HG02938 (cell line): ENCODE results near the gene LRRC26.

Source experiments
- ATAC-seq: cut with Tn5 transposase; IDR thresholded peaks from one replicate; pipeline ENCODE4 v1.9.1; 2021; ENCODE audit warnings: mild to moderate bottlenecking, moderate library complexity; ENCODE audit not compliant: unreplicated experiment

The LRRC26 gene

DNA sequence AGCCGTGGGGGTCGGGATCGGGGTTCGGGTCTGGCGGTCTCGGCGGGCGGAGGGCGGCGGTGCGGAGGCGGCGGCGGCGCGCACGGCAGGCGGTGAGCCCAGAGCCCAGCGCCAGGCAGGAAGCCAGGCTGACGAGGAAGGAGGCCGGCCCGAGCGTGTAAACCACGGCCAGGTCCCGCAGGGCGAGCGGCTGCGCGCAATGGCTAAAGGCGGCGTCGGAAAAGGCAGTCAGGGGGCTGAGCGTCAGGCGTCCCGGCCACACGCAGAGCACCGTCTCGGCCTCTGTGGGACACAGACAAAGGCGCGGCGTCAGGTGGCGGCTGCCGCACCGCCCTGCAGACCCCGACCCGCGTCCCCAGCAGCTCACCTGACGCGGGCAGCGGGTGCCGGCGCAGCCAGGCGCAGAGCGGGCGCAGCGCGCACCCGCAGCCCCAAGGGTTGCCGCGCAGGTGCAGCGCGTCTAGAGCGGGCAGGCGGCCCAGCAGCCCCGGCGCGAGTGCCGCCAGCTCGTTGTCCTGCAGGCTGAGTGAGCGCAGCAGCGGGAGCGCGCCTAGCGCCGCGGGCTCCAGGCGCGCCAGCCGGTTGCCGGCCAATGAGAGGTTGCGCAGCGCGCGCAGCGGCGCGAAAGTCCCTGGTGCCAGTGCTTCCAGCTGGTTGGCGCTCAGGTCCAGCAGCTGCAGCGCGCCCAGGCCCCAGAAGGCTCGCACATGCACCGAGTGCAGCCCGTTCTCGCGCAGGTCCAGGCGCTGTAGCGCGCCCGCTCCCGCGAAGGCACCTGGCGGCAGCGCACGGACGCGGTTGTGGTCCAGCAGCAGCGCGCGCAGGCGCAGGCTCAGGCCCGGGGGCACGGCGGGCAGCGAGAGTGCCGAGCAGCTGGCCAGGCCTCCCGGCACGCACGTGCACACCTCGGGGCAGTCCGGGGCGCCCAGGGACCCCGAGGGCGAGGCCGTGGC is 671 bp downstream of the LRRC26 start:
- no peak for ATAC-seq

DNA sequence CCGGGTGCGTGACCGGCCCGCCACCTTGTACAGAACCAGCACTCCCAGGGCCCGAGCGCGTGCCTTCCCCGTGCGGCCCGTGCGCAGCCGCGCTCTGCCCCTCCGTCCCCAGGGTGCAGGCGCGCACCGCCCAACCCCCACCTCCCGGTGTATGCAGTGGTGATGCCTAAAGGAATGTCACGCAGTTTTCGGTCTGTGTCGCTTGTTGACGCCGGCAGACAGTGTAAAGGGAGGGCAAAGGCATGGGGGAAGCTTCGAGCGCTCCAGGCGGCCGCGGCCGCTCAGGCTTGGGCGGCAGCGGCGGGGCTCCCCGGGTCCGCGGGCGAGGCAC is 1.3 kb downstream of the LRRC26 start:
- no peak for ATAC-seq

DNA sequence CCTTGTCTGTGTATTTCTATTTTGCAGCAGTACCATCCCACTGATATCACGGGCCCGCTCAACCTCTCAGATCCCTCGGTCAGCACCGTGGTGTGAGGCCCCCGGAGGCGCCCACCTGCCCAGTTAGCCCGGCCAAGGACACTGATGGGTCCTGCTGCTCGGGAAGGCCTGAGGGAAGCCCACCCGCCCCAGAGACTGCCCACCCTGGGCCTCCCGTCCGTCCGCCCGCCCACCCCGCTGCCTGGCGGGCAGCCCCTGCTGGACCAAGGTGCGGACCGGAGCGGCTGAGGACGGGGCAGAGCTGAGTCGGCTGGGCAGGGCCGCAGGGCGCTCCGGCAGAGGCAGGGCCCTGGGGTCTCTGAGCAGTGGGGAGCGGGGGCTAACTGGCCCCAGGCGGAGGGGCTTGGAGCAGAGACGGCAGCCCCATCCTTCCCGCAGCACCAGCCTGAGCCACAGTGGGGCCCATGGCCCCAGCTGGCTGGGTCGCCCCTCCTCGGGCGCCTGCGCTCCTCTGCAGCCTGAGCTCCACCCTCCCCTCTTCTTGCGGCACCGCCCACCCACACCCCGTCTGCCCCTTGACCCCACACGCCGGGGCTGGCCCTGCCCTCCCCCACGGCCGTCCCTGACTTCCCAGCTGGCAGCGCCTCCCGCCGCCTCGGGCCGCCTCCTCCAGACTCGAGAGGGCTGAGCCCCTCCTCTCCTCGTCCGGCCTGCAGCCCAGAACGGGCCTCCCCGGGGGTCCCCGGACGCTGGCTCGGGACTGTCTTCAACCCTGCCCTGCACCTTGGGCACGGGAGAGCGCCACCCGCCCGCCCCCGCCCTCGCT is 1.9 kb downstream of the LRRC26 start:
- ATAC-seq = no peak

DNA sequence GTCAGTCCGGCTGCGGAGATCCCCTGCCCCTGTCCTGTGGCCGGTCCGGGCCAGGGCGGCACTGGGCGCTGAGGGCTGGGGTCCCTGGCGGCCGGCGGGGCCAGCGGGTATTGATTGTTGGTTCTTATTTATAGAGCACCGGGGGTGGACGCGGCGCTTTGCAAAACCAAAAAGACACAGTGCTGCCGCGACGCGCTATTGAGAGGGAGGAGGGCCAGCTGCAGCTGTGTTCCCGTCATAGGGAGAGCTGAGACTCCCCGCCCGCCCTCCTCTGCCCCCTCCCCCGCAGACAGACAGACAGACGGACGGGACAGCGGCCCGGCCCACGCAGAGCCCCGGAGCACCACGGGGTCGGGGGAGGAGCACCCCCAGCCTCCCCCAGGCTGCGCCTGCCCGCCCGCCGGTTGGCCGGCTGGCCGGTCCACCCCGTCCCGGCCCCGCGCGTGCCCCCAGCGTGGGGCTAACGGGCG is 2.5 kb downstream of the LRRC26 start:
- no peak for ATAC-seq

DNA sequence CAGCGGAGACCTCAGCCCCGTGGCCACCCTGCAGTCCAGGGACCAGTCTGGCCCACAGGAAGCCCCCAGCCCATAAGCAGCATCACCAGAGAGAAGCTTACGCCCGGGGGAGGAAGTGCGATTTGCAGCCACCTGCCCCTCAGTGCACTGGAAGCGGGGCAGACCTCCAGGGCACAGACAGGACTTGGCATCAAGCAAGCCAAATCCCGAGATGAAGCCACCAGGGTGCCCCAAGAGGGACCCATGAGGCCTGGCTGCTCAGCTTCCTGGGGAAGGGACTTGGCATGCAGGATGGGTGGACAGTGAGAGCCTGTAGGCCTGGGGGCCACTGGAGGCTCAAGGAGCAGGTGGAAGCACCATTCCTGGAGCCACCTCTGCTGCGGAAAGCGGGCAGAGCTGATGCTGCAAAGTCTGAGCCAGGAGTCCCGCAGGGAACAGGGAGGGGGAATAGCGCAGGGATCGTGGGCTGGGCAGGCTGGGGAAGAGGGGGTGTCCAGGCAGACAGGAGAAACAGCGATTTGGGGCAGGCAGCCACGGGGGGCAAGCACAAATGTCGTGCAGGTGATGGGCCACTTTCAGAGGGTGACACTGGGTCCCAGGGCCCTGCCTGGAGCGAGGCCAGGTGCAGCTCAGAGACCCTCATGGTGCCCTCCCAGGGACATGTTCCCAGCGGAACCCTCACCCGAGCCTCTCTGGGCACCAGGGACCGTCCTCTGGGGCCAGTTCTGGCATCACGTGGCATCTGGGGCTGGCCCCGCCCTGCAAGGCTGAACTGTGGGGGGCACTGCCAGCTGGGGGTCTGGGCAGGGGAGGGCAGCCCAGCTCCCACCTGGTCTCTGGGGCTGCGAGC is 3.2 kb downstream of the LRRC26 start:
- ATAC-seq = no peak

DNA sequence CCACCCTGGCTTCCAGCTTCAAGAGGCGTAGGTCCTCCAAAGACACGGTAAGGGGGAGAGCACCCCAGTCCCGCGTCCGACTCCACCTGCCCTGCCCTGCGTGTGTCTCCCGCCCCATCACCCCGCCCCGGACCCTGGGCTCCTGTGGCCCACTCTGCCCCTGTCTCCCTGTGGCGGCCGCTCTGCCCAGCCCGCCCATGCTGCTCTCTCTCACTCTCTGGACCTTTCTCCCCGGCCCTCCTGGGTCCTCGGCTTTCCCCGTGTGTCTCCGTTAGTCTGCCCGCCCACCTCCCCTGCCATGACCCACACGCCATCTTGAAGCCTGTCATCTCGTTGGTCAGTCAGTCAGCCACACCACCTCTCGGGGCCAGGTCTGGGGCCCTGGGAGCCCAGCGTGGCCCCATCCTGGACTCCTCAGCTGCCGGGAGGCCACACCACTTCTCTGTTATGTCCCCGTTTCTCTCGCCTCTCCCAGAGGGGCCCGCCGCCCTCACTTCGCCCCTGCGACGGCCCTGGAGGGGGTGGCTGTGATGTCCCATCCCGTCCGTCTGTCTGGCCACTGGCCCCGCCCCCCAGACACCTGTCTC is 4.5 kb downstream of the LRRC26 start:
- no peak for ATAC-seq

DNA sequence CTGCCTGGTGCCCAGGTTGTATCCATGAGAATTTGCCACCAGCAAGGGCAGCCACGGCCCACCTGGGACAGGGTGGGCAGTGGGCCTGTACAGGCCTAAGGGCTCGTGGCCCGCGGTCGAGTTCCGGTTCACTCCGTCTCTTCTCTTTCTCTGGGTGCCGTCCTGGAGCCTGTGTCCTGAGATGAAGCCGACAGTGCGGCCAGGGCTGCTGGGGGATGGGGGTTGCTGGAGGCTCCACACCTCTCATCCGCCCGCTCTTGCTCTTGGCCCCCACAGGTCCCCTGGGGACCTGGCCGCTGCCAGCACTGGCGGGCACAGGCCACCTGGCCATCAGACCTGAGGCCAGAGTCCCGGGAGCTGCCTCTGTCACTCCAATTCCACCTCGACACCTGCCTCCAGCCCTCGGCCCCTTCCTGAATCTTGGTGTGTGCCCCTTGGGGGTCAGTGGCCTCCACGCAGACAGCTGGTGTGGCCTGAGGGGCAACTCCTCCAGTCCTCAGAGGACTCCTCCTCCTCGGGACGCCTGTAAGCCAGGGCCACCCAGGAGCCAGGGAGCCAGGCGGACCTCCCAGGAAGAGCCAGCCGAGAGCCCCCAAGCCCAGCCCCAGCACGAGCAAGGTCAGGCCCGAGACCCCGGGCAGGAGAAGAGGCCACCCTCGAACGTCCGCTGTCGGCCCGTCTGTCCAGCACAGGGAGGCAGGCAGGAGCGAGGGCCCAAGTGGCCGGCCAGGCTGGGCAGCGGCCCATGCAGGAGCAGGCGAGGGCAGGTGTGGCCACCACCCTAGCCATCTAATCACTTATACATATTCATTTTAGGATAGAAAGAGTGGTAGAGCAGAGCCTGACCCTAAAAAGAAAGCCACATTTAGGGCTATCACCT is 5.2 kb downstream of the LRRC26 start:
- ATAC-seq = no peak

DNA sequence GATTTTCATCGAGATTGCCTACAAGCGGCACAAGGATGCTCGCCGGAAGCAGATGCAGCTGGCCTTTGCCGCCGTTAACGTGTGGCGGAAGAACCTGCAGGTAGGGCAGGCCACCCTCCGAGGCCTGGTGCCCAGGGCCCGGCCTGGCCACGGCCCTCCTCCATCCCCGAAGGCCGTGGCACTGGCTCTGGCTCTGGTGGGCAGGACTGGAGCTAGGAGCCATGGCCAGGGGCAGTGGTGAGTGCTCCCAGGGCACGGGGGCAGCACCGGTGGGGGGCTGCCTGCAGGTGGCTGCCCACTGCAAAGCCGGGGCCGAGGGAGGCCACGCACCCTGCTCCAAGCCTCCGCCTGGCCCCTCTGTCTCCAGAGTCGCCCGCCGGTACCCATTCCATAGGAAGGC is 6.0 kb downstream of the LRRC26 start:
- no peak for ATAC-seq

DNA sequence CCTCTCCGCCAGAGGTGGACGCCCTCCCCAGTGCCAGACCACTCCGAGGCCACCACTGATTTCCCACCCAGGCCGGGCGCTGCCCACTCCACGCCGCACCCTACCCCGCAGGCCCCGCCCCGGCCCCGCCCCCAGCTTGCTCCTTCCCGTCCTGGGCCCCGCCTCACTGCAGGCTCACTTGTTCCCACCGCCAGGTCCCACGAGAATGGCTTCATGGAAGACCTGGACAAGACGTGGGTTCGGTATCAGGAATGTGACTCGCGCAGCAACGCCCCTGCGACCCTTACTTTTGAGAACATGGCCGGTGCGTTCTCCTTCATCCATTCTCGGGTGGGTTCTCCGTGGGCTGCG is 6.5 kb downstream of the LRRC26 start:
- ATAC-seq = no peak

DNA sequence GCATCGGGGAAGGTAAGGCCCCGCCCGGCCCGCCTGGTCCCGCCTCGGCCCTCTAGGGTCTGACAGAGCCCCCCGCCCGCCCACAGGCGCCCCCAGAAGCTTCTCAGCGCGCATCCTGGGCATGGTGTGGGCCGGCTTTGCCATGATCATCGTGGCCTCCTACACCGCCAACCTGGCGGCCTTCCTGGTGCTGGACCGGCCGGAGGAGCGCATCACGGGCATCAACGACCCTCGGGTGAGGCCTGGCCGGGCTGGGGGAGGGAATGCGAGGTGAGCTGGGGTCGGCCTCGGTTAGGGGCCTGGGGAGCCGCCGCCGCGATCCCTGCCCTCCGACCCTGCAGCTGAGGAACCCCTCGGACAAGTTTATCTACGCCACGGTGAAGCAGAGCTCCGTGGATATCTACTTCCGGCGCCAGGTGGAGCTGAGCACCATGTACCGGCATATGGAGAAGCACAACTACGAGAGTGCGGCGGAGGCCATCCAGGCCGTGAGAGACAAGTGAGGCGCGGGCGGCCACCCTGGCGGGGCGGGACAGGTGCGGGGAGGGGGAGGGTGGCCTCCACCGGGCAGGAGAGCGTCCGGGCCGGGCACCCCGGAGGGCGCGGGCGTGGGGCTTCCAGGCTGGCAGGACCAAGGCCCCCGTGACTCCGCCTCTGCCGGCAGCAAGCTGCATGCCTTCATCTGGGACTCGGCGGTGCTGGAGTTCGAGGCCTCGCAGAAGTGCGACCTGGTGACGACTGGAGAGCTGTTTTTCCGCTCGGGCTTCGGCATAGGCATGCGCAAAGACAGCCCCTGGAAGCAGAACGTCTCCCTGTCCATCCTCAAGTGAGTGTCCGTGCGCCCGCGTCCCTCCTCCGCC is 7.1 kb downstream of the LRRC26 start:
- no peak for ATAC-seq

DNA sequence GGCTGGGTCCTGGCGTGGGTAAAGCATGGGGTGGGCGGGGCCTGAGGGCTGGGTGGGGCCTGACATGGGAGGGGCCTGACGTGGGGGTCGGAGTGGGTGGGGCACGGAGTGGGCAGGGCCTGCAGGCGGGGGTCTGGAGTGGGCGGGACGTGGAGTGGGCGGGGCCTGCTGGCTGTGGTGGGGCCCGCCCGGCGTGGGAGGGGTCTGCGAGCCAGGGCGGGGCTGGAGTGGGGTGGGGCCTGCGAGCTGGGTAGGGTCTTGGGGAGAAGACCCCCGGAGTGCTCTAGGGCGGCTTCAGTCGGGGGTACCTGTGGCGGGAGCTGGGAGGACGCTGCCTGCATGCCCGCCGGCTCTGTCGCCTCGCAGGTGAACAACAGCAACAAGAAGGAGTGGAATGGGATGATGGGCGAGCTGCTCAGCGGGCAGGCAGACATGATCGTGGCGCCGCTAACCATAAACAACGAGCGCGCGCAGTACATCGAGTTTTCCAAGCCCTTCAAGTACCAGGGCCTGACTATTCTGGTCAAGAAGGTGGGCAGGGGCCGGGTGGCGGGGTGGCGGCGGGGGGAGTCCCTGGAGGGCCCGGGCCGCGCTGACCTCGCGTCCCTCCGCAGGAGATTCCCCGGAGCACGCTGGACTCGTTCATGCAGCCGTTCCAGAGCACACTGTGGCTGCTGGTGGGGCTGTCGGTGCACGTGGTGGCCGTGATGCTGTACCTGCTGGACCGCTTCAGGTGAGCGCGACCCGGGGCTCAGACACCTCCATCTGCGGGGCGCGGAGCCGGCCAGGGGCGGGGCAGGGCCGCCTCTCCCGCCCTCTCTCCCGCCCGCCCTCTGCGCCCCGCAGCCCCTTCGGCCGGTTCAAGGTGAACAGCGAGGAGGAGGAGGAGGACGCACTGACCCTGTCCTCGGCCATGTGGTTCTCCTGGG is 8.0 kb downstream of the LRRC26 start:
- ATAC-seq = no peak

DNA sequence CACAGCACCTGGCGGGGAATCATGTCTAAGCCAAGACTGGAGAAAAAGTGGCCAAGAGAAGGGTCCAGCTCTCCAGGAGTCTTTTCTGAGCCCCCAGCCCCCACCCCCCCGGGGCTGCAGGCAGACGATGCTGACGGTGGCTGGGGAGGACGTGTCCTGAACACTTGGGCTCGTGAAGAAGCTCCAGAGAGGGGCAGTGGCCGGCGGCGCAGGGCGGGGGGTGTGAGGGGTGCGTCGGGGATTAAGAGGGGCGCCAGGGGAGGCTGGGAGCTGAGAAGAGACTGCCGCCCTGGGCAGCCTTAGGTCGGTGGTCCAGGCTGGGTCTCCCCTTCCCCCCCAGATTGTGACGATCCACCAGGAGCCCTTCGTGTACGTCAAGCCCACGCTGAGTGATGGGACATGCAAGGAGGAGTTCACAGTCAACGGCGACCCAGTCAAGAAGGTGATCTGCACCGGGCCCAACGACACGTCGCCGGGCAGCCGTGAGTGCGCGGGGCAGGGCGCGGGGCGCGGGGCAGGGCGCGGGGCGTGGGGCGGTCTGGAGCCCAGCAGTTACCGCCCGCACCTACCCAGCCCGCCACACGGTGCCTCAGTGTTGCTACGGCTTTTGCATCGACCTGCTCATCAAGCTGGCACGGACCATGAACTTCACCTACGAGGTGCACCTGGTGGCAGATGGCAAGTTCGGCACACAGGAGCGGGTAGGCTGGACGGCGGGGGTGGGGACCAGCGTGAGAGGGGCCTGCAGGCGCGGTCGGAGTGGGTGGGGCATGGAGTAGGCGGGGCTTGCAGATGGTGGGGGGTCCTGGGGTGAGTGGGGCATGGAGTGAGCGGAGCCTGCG is 8.9 kb downstream of the LRRC26 start:
- ATAC-seq = no peak

DNA sequence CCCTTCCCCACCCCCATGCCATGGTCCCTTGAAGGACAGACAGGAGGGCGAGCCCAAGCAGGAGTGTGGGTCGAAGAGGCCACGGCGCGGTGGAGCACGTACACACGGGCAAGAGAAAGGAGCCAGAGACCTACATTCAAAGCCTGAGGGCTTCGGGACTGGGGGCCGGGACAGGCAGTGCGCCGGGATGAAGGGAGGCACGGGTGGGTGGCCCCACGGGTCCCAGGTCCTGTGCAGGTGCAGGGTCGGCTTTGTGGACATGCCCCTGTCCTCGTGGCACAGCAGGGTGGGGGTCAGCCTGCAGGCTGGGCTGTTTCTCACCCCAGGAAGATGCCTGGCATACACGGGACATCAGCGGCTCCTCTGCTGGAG is 9.8 kb downstream of the LRRC26 start:
- no peak for ATAC-seq

DNA sequence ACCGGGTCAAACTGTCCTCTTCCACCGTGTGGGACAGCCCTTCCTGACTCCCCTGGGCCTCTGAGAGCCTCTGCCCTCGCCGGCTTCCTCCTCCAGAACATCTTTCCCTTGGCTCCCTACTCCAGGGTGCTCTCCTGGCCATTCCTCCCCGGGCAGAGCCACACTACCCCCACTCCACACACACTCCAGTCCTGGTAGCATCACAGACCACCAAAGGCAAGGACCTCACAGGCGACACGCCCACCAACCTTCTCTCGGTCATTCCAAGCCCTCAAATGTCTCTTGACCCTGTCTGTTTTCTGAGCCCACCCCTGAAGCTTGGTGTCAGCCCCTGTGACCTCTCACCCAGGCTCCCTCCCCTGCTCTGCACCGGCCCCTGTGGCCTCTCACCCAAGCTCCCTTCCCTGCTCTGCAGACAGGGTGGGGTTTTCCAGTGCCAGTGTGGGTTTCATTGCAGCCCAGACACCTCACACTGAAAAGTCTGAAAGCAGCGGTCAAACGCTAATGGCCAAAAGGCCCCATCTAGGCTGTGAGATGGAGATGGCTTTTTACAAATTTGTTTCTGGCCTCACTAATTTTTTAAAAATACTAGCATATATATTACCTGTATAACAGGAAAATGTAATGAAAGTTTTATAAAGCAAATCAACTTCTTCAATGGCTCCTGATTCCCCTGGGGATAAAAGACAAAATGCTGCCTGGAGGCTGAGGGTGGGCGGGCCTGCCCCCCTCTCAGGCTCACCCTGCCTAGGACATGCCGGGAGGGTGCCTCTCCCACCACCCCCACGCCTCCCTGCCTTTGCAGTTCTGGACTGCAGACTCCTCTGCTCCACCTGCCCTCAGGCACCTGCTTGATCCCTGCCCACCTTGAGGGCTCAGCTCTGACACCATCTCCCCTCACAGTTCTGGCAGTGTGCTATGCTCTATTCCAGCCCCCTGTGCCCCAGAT is 10.5 kb downstream of the LRRC26 start:
- ATAC-seq = no peak

DNA sequence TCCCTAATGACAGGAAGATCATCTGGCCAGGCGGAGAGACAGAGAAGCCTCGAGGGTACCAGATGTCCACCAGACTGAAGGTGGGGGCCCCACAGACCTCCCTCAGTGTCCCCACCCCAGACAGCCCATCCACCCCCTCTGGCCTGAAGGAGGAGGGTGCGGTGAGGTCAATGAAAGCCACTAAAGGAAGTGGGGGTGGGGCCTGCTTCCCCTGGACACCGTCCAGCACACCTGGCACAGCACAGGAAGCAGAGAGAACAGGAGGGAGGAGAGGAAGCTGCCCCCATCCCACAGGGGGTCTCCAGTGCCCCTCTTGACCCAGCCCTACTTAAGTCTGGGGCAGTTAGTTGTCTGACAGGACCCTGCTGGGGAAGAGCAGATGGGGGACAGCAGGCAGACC is 11.2 kb downstream of the LRRC26 start:
- ATAC-seq = no peak
